Vagina (tissue), 2 donors: ENCODE measurements around the gene C10orf62. TPM values are rescaled to one million over a fixed set of nuclear protein-coding genes. Genes with fewer than 3 reads are reported as not detected.

Experiments
- DNase-seq, 2 donors: peaks; one replicate each; pipeline ENCODE4 v3.0.0-alpha.2; 2017; ENCODE audit errors: extremely low spot score in 2 of 2
- H3K27ac ChIP-seq: fragments of 200-600 bp; sonication (generic); one replicate; pipeline ENCODE4 v1.5.1; 2019
- H3K27me3 ChIP-seq: fragments of 200-600 bp; sonication (generic); one replicate; pipeline ENCODE4 v1.5.1; 2019
- H3K36me3 ChIP-seq, 2 donors: fragments of 200-600 bp; sonication (generic); one replicate each; pipeline ENCODE4 v1.5.1; 2017 to 2019
- H3K4me1 ChIP-seq: fragments of 200-600 bp; sonication (generic); one replicate; pipeline ENCODE4 v1.5.1; 2019
- H3K4me3 ChIP-seq, 2 donors: fragments of 200-600 bp; sonication (generic); 1 replicate in 1 of 2; 2 replicates in 1 of 2; pipeline ENCODE4 v1.5.1; 2016 to 2019
- H3K9me3 ChIP-seq: fragments of 200-600 bp; sonication (generic); one replicate; pipeline ENCODE4 v1.5.1; 2019
- CTCF ChIP-seq, 3 experiments: fragments of 450-650 bp in 2 of 3; fragments of 200-600 bp in 1 of 3; sonication (generic) in 1 of 3; IDR thresholded peaks; one replicate each; pipeline ENCODE4 v1.5.1; 2017 to 2019; ENCODE audit warnings: antibody characterized with exemption in 3 of 3, mild to moderate bottlenecking in 2 of 3, moderate library complexity in 2 of 3
- POLR2A ChIP-seq, 2 donors: fragments of 450-650 bp; IDR thresholded peaks; one replicate each; pipeline ENCODE4 v1.6.1; 2017; ENCODE audit warnings: antibody characterized with exemption in 2 of 2, mild to moderate bottlenecking in 2 of 2, moderate library complexity in 2 of 2
- POLR2AphosphoS5 ChIP-seq, 2 donors: sonication (generic); formaldehyde crosslinking; IDR thresholded peaks; one replicate each; pipeline ENCODE4 v1.9.0; 2017; ENCODE audit warnings: antibody characterized with exemption in 2 of 2, mild to moderate bottlenecking in 2 of 2, low read depth in 1 of 2; ENCODE audit not compliant: insufficient read depth in 1 of 2
- intact Hi-C: fragments of 100-400 bp; cut with DNase I; formaldehyde crosslinking; loops from one replicate; pipeline ENCODE4 v1.15.1; 2023
- total RNA-seq: library from RNA; depleted of rRNA; stranded (reverse); fragments of >200 nt; gene quantifications from one replicate; pipeline ENCODE4 v1.2.3, GENCODE V29; 2016

C10orf62 gene
- total RNA-seq, 1 donor from 2014 or later = not detected

DNA sequence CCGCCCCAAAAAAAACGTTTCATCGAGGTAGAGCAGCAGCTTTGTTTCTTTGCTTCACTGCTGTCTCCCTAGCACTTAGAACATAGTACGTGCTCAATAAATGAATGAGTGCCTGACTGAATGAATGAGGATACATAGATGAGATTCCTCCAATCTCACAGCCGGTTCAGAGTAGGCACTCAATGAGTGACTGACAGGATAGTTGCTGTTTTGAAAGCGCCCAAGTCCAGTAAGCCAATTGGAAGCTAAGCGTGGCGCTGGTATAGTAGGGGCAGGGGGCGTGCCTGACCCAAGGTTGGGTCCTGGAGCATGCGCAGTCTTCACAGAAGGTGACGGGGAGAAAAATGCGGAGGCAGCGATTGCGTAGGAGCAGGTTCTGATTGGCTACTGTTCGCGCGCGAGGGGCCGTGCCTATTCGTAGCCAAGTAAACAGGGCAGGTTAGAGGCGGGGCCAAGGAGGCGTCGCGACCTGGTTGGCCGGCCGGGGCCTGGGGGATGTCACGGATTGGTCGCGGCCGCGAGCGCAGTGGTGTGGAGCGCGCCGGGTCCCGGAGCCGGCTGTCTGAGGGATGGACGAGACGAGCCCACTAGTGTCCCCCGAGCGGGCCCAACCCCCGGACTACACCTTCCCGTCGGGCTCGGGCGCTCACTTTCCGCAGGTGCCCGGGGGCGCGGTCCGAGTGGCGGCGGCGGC, 50.8 kb downstream of the C10orf62 start, which contains the start of gene PI4K2A:
PI4K2A (plus strand) TSS at position 498 of the 694 bp plus-strand sequence; CDS start at position 570, 72 bp downstream.
- peak; percentile 99 for DNase-seq
- H3K27me3 ChIP-seq = no peaks in the 10 kb centered on the region
- H3K4me3 ChIP-seq = peak within 1 kb of the TSS; percentile 76 to 88
- TF ChIP-seq POLR2AphosphoS5 (IDR thresholded peaks at IDR 0.05; ENCODE audit: insufficient read depth in 1 of 2, low read depth in 1 of 2) (peak; percentile 83 to 92), POLR2A (IDR thresholded peaks at IDR 0.05) (peak in 1 of 2 donors; percentile 87), CTCF (IDR thresholded peaks at IDR 0.05) (peak in 1 of 3 experiments; percentile 2)
- intact Hi-C loops = no loop called here
- no peaks in the 10 kb centered on the region for H3K9me3 ChIP-seq
- peak within 1 kb of the TSS; percentile 83 for H3K27ac ChIP-seq
- H3K4me1 ChIP-seq = peaks cover 24% of the 10 kb centered on the region
- H3K36me3 ChIP-seq = peaks cover 0 to 9% of the 10 kb centered on the region in 2 donors

Other genes with a start within 250 kb of the C10orf62 start
- gene RRP12, start 188.4 kb upstream of the C10orf62 start, total RNA-seq = 32.7 TPM
- 224 TPM for gene PGAM1, start 163.5 kb upstream of the C10orf62 start, total RNA-seq
- 37.6 TPM for gene EXOSC1, start 143.7 kb upstream of the C10orf62 start, total RNA-seq
- 27.3 TPM for gene ZDHHC16, start 143.5 kb upstream of the C10orf62 start, total RNA-seq
- 92.6 TPM for gene MMS19, start 91.3 kb upstream of the C10orf62 start, total RNA-seq
- 18.4 TPM for gene UBTD1, start 90.8 kb upstream of the C10orf62 start, total RNA-seq
- gene ANKRD2, start 16.9 kb upstream of the C10orf62 start, total RNA-seq = not detected
- 0.98 TPM for gene HOGA1, start 5.3 kb upstream of the C10orf62 start, total RNA-seq
- gene MORN4, start 43.8 kb downstream of the C10orf62 start, total RNA-seq = 1.7 TPM
- gene PI4K2A, start 51.0 kb downstream of the C10orf62 start, total RNA-seq = 17.7 TPM
- gene AVPI1, start 97.5 kb downstream of the C10orf62 start, total RNA-seq = 125 TPM
- gene MARVELD1, start 124.0 kb downstream of the C10orf62 start, total RNA-seq = 24.1 TPM
- 28.0 TPM for gene ZFYVE27, start 147.4 kb downstream of the C10orf62 start, total RNA-seq
- 1.7 TPM for gene SFRP5, start 182.3 kb downstream of the C10orf62 start, total RNA-seq